T-helper 17 cell (primary cell): ENCODE data around the gene XXYLT1. TPM values are rescaled to one million over a fixed set of nuclear protein-coding genes. Genes with fewer than 3 reads are reported as not detected.

Experiments used
- ATAC-seq: fragments of 150-1000 bp; cut with Tn5 transposase; 2 replicates; pipeline ENCODE4 v1.10.0; 2021; ENCODE audit warnings: mild to moderate bottlenecking, moderate library complexity
- DNase-seq, 3 donors: peaks; one replicate each; pipeline versions ENCODE4 v3.0.0 to v3.0.0-alpha.2; 2020 to 2021
- H3K9me3 ChIP-seq: one replicate; pipeline ENCODE4 v1.7.0; 2013; ENCODE audit warnings: low read length, mild to moderate bottlenecking; ENCODE audit not compliant: control insufficient read depth, poor library complexity, severe bottlenecking
- H3K27ac Mint-ChIP-seq: one replicate; pipeline ENCODE4 v1.8.0; 2022; ENCODE audit warnings: mild to moderate bottlenecking, moderate library complexity, mixed read lengths
- H3K27me3 Mint-ChIP-seq: one replicate; pipeline ENCODE4 v1.8.0; 2022; ENCODE audit warnings: mixed read lengths
- H3K36me3 Mint-ChIP-seq: one replicate; pipeline ENCODE4 v1.8.0; 2022; ENCODE audit warnings: low read depth, mixed read lengths
- H3K4me1 Mint-ChIP-seq: one replicate; pipeline ENCODE4 v1.8.0; 2022; ENCODE audit warnings: mild to moderate bottlenecking, mixed read lengths
- H3K4me3 Mint-ChIP-seq: one replicate; pipeline ENCODE4 v1.8.0; 2022; ENCODE audit warnings: mild to moderate bottlenecking, moderate library complexity, mixed read lengths
- total RNA-seq, 4 donors: library from RNA in 2 of 4; stranded (reverse) in 2 of 4; gene quantifications; one replicate each; pipeline ENCODE4 v1.2.3 and lab custom pipeline; 2022 to 2026

XXYLT1 gene
- total RNA-seq, 2 donors from 2014 or later, result 7.6 to 7.7 TPM

GRCh38 chr3:195160908-195161434 is 110.0 kb downstream of the XXYLT1 start:
- H3K4me3 Mint-ChIP-seq, result no peak overlapping the region
- peaks cover 20% of the 10 kb centered on the region for H3K4me1 Mint-ChIP-seq
- H3K9me3 ChIP-seq, result no peaks in the 10 kb centered on the region
- H3K36me3 Mint-ChIP-seq, result no peaks in the 10 kb centered on the region
- no peaks in the 10 kb centered on the region for H3K27me3 Mint-ChIP-seq
- H3K27ac Mint-ChIP-seq, result no peak overlapping the region
- no peak for ATAC-seq
- DNase-seq, result no peak

GRCh38 chr3:195160257-195160898 is 110.6 kb downstream of the XXYLT1 start:
- peak overlapping the region; percentile 72 for H3K27ac Mint-ChIP-seq
- peaks cover 20% of the 10 kb centered on the region for H3K4me1 Mint-ChIP-seq
- no peak overlapping the region for H3K4me3 Mint-ChIP-seq
- H3K27me3 Mint-ChIP-seq, result no peaks in the 10 kb centered on the region
- no peaks in the 10 kb centered on the region for H3K36me3 Mint-ChIP-seq
- ATAC-seq, result no peak
- no peak for DNase-seq
- no peaks in the 10 kb centered on the region for H3K9me3 ChIP-seq

DNA sequence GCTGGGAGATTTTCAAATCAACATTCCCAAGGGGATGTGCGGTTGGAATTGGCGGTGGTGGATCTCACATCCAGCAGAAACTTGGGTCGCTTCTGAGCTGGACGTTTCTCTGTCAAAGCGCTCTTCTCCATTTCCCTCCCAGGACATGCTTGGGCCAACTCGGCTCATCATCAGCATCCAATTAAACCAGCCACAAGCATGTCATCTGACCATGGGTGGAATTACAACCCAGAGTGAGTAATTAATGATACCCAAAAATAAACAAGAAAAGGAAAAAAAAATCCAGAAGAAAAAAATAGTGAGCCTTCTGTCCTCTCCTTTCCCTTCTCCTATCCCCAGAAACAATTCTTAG is 111.2 kb downstream of the XXYLT1 start:
- H3K36me3 Mint-ChIP-seq, result no peaks in the 10 kb centered on the region
- H3K4me1 Mint-ChIP-seq, result peaks cover 20% of the 10 kb centered on the region
- DNase-seq, result no peak
- no peak overlapping the region for H3K4me3 Mint-ChIP-seq
- H3K27me3 Mint-ChIP-seq, result no peaks in the 10 kb centered on the region
- no peaks in the 10 kb centered on the region for H3K9me3 ChIP-seq
- no peak for ATAC-seq
- H3K27ac Mint-ChIP-seq, result peak overlapping the region; percentile 72

GRCh38 chr3:195159117-195159813 is 111.7 kb downstream of the XXYLT1 start:
- H3K9me3 ChIP-seq, result no peaks in the 10 kb centered on the region
- peak overlapping the region; percentile 72 for H3K27ac Mint-ChIP-seq
- H3K4me1 Mint-ChIP-seq, result peaks cover 20% of the 10 kb centered on the region
- no peaks in the 10 kb centered on the region for H3K27me3 Mint-ChIP-seq
- H3K36me3 Mint-ChIP-seq, result no peaks in the 10 kb centered on the region
- no peak overlapping the region for H3K4me3 Mint-ChIP-seq
- DNase-seq, result no peak
- no peak for ATAC-seq

DNA sequence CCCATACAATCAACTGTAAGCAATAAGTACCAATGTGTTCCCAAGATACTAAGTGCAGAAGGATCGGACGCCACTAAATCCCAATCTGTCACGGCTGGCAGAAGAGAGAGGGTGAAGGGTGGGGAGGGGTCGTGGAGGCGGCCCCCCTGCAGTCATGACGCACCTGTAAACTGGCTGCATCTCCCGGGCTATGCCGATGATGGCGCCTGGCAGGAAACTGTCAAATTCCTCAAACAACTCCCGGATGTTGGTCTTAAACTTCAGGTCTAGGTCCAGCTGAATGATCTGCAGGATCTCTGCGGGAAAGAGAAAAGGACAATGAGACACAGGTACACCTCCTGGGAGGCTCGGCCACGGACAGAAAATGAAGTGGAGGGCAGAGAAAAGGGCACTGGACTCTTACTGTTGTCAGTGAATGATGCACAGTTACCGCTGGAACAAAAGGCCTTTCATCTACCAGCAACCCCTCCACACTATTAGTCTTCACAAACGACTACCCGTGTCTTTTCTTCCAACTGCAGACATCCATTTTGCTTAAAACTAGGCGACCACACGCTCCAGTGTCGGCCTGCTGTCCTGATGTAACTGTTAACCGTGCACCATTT is 114.6 kb downstream of the XXYLT1 start:
- no peak overlapping the region for H3K27ac Mint-ChIP-seq
- peaks cover 4% of the 10 kb centered on the region for H3K36me3 Mint-ChIP-seq
- H3K4me3 Mint-ChIP-seq, result no peak overlapping the region

DNA sequence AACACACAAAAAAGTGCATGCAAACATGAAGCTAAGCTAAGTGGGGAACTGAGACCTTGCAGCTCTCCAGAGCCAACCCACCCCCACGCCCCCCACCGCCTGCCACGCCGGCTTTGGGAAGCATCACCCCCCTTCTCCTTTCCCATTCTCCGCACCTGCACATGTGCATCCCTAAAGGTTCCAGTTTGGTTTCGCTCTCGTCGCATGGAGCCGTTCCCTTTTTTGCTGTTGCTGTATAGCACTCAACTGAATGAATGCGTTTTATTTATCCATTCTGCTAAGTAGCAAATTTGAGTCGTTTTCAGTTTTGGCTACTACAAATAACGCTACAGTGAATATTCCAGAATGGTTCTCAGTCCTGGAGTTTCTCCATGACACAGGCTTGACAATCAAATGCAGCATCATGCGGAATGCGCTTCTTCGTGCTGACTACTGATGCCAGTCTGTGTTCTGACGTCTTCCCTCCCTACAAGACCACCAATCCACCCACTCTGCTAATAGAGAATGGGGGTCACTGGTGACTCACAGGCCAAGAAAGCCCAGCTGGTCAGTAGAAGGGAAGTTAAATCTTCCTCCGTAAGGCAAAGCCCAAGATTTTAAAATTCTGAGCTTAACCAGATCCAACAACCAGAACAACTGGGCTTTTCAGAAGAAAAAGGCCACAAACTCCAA is 115.3 kb downstream of the XXYLT1 start:
- ATAC-seq, result no peak
- H3K27me3 Mint-ChIP-seq, result no peaks in the 10 kb centered on the region
- H3K36me3 Mint-ChIP-seq, result peaks cover 5% of the 10 kb centered on the region
- DNase-seq, result no peak
- peak overlapping the region; percentile 39 for H3K4me3 Mint-ChIP-seq
- H3K4me1 Mint-ChIP-seq, result peaks cover 19% of the 10 kb centered on the region
- no peaks in the 10 kb centered on the region for H3K9me3 ChIP-seq
- peak overlapping the region; percentile 43 for H3K27ac Mint-ChIP-seq

More for the DNA sequence above, 114.6 kb downstream of the XXYLT1 start:
- no peaks in the 10 kb centered on the region for H3K27me3 Mint-ChIP-seq
- ATAC-seq (no peak), DNase-seq (no peak)
- no peaks in the 10 kb centered on the region for H3K9me3 ChIP-seq
- peaks cover 18% of the 10 kb centered on the region for H3K4me1 Mint-ChIP-seq

DNA sequence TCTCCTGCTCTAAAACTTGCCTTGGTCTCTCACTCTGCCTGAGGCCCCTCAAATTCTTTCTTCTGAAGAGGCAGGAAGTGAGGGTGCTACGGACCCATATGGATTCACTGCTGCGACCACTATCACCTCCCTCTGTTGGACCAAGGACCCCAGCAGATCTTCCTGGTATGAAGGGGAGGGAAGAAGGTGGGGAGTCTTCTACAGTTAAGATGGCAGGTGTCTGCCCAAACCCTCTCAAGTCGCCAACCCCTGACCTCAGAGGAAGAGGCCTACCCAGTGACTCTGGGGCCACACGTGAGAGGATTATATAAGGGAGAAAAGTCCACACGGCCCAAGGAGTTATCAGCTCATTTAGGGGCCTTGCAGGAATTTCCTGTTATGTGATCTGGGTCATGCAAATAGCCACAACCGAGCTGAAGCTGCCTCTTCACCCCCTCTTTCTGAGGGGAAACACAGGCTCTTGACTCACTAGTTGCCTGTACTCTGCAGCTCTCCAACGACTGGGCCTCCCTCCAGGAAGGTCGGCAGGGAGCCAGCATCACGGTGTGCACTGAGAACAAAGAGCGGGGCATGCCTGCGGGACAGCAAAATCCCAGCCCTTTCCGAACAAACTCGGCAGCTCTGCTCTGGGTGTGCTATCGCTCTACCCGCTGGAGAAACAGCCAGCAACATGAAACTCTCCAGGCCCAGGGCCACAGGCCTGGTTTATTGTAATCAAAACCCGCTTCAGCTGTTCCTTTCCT is 116.0 kb downstream of the XXYLT1 start:
- Mint-ChIP-seq H3K4me3 (no peak overlapping the region), H3K27me3 (no peaks in the 10 kb centered on the region), H3K4me1 (peaks cover 26% of the 10 kb centered on the region), H3K27ac (no peak overlapping the region), H3K36me3 (peaks cover 7% of the 10 kb centered on the region)
- no peaks in the 10 kb centered on the region for H3K9me3 ChIP-seq
- DNase-seq, result no peak
- peak; percentile 39 for ATAC-seq

GRCh38 chr3:195154111-195154791 is 116.7 kb downstream of the XXYLT1 start:
- peaks cover 7% of the 10 kb centered on the region for H3K36me3 Mint-ChIP-seq
- DNase-seq, result no peak
- peak overlapping the region; percentile 65 for H3K27ac Mint-ChIP-seq
- no peak overlapping the region for H3K4me3 Mint-ChIP-seq
- H3K9me3 ChIP-seq, result no peaks in the 10 kb centered on the region
- no peak for ATAC-seq
- H3K27me3 Mint-ChIP-seq, result no peaks in the 10 kb centered on the region
- H3K4me1 Mint-ChIP-seq, result peaks cover 28% of the 10 kb centered on the region

- Mint-ChIP-seq H3K27ac (peak overlapping the region; percentile 65), H3K36me3 (peaks cover 7% of the 10 kb centered on the region), H3K4me1 (peaks cover 28% of the 10 kb centered on the region), H3K27me3 (no peaks in the 10 kb centered on the region), H3K4me3 (no peak overlapping the region)
- no peaks in the 10 kb centered on the region for H3K9me3 ChIP-seq
- ATAC-seq, result no peak
- DNase-seq, result no peak
These were observed 117.3 kb downstream of the XXYLT1 start for GRCh38 chr3:195153653-195154052.

DNA sequence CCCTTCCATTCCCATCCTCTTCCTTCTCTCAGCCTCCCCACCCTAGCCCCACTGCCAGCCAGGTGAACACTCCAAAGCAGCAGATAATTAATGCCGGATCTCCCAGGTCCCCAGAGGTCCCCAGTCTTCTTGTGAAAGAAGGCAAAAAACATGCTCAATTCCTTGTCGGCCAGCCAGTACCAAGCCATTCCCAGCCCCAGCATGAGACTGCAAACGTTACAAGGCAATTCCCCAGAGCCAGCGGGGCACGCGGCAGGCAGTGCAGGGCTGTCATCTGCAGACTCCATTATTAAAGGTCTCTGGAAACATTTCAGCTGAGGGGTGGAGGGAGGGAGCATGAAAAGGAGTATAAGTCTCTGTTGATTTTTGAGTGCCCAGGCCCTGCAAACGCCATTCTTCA is 117.8 kb downstream of the XXYLT1 start:
- Mint-ChIP-seq H3K4me3 (no peak overlapping the region), H3K4me1 (peaks cover 32% of the 10 kb centered on the region), H3K27me3 (no peaks in the 10 kb centered on the region), H3K36me3 (peaks cover 7% of the 10 kb centered on the region), H3K27ac (no peak overlapping the region)
- ATAC-seq (no peak), DNase-seq (no peak)
- H3K9me3 ChIP-seq, result no peaks in the 10 kb centered on the region

- no peaks in the 10 kb centered on the region for H3K27me3 Mint-ChIP-seq
- H3K4me3 Mint-ChIP-seq, result no peak overlapping the region
- H3K9me3 ChIP-seq, result no peaks in the 10 kb centered on the region
- H3K4me1 Mint-ChIP-seq, result peaks cover 37% of the 10 kb centered on the region
- no peak overlapping the region for H3K27ac Mint-ChIP-seq
- DNase-seq (no peak), ATAC-seq (no peak)
- peaks cover 7% of the 10 kb centered on the region for H3K36me3 Mint-ChIP-seq
These were observed 119.0 kb downstream of the XXYLT1 start for GRCh38 chr3:195151866-195152541.

DNA sequence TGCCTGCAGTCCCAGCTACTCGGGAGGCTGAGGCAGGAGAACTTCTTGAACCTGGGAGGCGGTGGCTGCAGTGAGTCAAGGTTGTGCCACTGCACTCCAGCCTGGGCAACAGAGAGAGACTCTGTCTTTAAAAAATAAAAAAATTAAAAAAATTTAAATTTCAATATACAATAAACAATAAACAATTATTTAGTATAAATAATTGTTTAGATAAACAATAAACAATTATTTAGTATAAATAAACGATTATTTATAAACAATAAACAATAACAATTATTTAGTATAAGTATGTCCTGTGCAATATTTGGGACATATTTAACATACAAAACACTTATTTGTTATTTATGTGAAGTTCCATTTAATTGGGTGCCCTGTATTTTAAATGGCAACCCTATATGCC is 119.6 kb downstream of the XXYLT1 start:
- Mint-ChIP-seq H3K36me3 (peaks cover 7% of the 10 kb centered on the region), H3K27ac (no peak overlapping the region), H3K4me1 (peaks cover 38% of the 10 kb centered on the region), H3K27me3 (no peaks in the 10 kb centered on the region), H3K4me3 (no peak overlapping the region)
- H3K9me3 ChIP-seq, result no peaks in the 10 kb centered on the region
- ATAC-seq (no peak), DNase-seq (no peak)
